D341Med (cell line): ENCODE results near the gene OR11L1.

Experiments used
- DNase-seq: peaks from one replicate; pipeline ENCODE4 v3.0.0; 2012; ENCODE audit warnings: low spot score

Gene OR11L1

GRCh38 chr1:247797518-247797917, 44.2 kb downstream of the OR11L1 start:
- no peak for DNase-seq
